T-helper 1 cell treated with Interleukin-12 subunit alpha and Interleukin-12 subunit beta and Interleukin-4 antibody, amounts not matched to agents 30 ng/mL and 1 ng/mL, for 36 hours (primary cell): ENCODE data around the gene R3HCC1L. TPM values are rescaled to one million over a fixed set of nuclear protein-coding genes. Genes with fewer than 3 reads are reported as not detected.

Experiments
- intact Hi-C: fragments of 100-400 bp; cut with micrococcal nuclease; formaldehyde crosslinking; loops from one replicate; pipeline ENCODE4 v1.15.1; 2024
- total RNA-seq: library from RNA; stranded (reverse); gene quantifications from 2 replicates; pipeline ENCODE4 v1.2.3, GENCODE V29; 2022

Gene R3HCC1L
- total RNA-seq, 1 donor from 2014 or later, result 18.3 TPM

DNA sequence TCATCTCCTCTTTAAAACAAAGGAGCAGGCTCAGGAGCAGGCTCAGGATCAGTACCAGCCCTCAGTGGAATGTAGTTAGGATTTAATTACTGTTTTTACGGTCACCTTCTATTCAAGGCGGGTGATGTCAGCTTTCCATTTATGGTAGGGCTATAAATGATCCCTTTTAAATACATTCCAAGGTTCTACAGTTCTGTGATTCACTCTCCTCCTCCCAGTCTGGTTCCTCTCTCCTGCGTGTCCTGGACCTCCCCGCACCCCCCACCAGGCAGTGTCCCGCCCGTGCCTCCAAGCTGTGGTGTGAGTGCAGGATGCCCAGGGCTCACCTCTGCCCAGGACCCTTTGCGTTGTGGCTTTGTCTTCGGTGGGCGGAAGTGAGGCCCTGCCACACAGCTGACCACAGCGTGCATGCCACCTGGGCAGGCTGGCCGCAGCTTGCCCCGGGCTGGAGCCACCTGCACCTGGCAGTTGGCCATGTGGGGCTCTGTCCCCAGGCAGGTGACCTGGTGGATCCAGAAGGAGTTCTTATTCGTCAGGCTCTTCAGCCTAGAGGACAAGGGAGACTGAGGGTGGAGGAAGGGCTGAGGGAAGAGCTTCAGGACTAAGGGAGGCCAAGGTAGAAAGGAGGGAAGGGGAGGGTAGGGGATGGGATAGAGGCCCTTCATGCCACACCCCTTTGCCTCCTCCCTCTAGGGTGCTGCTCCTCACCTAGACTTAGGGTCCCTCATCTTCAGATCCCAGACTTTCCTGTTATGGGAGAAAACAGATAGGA lies 124.4 kb downstream of the R3HCC1L start:
- intact Hi-C loops, result no loop called here

DNA sequence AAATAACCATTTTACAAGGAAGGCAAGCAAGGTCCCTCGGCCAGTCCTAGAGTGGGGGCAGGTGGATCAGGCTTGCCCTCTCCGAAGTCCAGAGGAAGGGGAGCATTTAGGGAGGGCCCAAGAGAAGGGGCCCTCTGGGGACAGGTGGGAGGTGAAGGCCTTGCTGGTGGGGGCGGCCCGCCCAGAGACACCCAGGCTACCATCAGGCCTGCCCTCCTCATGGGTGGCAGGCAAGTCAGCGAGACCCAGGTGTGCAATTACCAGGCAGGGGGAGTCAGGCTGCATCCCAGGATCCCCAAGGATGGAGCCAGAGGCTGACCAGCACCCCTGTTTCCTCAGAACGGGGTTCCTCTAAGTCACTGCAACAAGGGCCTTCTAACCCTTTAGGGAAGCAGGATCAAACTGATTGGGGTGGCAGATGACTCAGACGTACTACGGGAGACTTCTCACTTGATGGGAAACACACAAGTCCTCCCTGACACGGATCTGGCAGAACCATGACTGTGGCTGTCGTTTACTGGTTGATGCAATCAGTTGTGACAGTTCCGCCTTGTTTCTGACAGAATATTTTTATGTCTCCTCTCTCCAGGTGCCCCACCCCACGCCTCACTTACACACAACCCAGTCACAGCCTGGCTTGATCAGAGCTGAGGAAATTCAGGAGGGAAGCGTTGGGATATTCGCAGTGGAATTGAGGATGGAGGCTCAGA lies 125.3 kb downstream of the R3HCC1L start:
- intact Hi-C loops, result no loop called here

DNA sequence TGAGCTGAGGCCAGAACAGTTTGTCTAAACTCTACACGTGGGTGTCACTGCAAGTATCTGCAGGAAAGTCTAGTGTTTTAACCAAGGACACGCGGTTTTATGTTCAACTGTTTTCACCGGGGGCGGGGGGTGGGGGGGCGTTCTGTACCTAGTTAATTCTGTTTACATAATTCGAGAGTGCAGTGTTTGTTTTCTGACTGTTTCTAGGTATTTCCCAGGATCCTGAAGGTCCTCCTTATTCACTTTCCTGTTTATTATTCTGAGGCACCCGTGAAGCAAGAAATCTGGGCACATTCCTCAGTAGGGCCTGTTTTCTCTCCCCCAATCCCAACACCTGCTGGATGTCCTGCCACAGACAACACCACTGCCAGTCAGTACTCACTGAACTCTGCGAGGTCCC lies 125.9 kb downstream of the R3HCC1L start:
- intact Hi-C loops, result no loop called here

DNA sequence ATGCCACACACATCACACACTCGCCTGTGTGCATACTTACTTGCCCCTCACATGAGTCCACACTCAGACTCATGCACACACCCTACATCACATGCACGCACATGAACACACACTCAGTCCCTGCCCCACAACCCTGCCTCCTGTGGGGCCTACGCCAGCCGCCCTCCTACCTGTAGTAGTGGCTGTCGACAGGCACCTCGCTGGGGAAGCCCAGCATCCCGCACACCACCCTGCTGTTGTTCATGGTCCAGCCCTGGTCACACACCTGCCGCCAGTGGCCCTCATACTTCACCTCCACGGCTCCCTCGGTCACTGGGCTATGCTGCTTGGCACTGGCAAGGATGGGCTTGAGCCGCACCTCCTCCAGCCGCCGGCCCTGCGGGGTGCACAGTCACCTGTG lies 126.3 kb downstream of the R3HCC1L start:
- intact Hi-C loops, result no loop called here

DNA sequence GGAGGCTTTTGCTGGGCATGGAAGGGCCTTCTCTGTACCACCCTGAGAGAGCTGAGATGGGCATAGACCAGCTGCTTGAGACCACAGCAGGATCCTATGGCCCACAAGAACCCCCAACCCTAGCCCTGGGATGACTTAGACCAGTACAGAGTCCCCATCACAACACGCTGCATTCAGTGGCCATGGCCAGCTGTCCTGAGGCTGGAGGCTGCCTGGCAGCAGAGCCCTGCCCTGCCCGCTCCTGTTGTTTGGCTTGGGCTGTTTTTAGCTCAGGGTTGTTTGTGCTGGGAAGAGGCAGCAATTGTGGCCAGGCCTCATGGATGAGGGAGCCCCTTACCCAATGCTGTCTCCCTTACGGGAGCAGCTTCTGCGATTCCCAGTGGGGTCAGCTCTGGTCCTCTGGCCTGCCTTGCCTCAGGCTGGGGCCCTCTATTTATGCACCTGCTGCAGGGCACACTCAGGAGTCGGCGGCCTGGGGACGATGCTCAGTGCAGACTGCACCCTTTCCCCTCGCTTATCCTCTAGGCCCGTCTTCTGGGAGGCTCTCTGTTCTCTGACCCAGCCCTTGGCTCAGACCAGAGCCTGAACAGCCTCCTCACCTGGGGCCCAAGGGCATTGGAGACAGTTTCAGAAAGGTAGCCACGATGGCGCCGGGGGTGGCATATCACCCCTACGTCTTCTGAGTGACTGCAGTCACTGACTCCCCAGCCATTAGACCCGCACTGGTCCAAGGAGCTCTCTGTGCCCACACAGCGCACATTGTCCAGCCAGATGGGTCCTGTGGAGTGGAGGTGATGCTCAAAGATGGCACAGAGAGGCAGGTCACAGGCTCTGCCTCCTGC lies 127.2 kb downstream of the R3HCC1L start:
- intact Hi-C loops, result no loop called here

DNA sequence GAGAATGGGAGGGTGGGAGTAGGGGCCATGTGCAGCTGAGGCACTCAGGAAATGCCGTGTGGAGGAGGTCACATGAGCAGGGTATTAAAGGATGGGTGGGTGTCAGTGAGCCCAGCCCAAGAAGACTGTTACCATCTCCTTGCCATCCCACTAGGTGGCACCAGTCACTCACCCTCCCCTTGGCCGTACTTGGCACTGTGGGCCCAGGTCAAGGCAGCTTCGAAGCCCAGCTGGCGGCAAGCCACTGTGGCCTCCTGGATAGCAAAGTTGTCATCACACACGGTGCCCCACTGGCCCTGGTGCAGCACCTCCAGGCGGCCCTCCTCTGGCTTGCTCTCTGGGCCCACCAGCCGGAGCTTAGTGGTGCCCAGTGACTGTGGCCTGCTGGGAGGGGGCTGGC lies 128.1 kb downstream of the R3HCC1L start:
- intact Hi-C loops, result no loop called here

DNA sequence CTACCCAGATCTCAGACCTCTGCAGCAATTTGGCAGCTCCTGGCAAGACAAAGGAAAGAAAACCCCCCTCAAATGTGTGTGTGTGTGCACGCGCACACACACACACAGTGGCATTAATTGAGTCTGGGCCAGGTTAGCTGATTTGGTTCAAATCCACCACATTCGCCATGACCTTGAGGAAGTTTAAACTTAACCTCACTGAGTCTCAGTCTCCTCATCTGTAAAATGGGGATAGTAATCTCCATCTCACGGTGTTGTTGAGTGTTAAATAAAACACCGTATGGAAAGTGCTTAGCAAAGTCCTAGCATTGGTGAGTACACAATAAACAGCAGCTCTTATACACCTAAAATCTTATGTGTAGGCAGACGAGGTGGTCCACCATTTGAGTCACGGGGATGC lies 128.6 kb downstream of the R3HCC1L start:
- intact Hi-C loops, result no loop called here

DNA sequence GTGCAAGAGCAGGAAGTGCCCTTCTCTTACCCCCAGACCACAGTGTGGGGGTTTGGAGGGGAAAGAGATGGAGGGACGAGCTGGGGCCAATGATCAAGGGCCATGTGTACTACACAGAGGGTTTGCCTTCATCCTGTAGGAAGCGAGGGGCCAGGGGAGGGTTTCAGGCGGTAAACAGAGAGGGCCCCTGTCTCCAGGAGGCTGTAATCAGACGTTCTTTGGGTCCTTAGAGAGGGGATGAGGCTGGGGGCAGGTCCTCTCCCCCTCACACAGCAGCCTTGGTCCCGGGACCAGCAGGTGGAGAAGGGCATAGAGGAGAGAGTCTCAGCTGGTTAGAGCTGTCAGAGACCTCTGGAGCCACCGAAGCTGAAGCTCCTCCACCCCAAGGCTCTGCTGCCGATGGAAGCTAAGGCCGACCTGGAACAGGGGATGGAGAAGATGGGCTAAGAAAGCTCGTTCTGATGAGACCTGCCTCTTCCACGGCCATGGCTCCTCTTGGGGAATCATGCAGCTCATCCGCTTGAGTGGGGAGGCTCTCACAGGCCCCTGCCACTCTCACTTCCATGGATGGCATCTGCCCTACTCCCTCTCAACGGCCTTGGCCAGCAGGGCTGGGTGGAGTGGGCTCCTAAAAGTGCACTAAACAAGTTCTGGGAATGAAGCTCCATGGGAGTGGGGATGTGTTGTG lies 130.1 kb downstream of the R3HCC1L start:
- intact Hi-C loops, result no loop called here

DNA sequence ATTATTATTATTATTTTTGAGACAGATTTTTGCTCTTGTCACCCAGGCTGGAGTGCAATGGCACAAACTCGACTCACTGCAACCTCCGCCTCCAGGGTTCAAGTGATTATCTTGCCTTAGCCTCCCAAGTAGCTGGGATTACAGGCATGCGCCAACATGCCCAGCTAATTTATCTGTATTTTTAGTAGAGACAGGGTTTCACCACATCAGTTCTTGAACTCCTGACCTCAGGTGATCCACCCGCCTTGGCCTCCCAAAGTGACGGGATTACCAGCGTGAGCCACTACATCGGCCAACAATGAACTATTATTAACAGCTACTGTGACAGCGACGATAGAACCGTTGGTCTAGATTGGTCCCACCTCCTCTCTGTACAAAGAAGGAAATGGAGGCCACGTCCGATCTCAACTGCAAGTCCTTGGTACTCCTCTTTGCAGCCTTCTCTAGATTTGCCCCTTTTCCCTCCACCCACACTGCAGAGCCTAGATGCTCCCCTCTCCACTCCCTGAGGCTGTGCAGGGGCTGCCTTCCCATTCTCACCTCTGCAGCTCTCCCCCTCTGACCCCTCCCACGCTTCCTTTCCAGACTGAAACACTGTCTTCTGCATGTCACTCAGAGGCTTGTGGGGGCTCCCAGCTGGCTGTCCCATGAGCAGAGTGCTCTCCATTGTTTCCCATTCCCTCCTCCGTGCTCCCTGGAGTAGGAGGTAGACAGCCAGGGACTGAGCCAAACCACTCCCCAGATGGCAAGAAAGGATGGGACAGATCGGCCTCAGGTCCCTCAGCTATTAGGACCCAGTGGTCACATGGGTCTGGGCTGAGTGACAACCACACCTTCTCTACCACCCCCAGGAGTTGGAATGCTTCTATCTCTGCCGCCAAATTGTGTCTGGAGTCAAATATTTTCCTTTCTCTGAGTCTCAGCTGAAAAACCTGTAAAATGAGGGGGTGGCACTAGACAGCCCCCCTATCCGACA lies 131.2 kb downstream of the R3HCC1L start:
- intact Hi-C loops, result no loop called here

DNA sequence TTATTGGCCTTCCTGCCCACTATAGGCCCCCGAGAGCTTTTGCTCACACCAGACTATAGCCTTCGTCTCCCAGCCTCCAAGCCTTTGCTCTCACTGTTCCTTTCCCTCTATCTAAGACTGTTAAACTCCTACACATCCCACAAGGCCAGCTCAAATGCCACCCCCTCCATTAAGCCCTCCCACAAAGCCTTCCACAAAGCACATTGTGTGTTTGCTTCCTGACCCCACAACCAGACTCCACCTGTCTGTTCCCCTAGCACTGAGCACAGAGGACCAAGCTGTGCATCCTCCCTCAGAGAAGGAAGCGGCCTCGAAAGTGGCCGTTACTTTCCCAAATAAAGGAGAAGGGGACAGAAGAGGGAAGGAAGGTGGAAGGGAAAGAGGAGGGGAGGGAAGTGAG lies 132.2 kb downstream of the R3HCC1L start:
- intact Hi-C loops, result no loop called here

DNA sequence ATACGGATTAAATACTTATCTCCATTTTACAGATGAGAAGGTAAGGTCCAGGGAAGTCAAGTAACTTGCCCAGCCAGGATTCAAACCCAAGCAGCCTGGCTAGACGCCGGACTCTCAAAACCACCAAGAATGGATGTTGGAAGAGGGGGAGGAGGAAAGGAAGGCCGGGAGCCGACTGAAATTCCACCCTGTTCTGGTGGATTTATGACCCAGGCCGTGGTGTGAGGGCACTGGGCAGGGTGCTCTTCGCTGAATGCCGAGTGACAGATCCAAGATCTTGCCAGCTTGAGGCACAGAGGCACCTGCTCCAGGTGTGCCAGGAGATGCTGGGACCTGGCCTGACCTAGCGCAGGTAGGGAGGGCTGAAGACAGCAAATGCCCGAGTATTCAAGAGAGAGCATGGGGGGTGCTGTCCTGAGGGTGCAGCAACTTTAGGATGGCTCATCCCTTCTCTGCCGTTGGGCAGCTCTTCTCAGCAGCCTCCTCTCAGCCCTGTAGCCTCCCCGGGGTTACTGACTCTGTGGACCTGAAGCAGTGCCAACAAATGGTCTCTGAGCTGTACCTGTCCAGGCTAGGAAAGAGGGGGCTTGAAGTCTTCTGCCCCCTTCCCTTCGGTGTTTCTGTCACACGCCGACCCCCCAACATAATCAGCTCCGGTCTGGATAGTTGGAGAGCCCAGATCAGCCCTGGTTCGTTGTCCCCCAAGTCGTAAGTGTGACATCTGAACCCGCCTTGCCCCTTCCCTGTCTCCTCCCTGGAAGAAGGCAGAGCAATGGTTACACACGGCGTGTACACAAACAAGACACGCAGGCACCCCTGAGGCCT lies 132.8 kb downstream of the R3HCC1L start:
- intact Hi-C loops, result no loop called here

DNA sequence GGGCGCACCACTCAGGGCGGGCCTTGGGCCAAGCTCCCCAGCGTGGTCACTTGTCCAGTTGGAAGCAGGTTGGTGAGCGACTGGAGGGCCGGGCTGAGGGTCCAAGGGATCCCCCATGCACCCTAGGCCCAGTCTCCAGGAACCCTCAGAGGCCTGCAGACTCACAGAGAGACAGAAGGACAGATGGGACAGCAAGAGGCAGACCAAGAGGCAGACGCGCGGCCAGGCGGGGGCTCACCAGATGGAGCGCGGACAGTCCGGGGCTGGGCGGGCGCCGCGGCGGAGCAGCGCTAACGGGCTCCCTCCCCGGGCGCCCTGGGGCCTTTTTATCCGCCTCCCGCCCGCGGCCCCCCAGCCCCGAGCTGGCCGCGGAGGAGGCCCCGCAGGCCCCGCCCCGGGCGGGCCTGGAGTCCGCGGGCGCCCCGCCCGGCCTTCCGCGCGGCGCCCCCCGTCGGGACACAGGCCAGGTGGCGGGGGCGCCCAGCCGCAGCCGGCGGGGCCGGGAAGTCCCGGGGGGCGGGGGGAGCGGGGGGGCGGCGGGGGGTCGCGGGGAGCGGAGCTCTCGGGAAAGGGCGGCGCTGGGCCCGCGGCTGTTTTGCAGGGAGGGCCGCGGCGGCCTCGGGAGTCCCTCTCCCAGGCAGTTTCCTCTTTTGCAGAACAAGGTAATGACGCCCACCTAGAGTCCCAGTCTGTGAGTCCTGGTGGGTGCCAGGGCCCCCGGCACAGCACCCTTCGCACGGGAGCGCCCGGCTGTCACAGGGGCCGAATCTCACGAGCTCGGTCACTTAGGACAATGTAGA lies 133.6 kb downstream of the R3HCC1L start, which contains the start of gene LOXL4:
LOXL4 (minus strand) TSS at position 301 of the 800 bp plus-strand sequence. CDS start 5,175 bp downstream, outside the sequence.
- intact Hi-C loops, result no loop called here

DNA sequence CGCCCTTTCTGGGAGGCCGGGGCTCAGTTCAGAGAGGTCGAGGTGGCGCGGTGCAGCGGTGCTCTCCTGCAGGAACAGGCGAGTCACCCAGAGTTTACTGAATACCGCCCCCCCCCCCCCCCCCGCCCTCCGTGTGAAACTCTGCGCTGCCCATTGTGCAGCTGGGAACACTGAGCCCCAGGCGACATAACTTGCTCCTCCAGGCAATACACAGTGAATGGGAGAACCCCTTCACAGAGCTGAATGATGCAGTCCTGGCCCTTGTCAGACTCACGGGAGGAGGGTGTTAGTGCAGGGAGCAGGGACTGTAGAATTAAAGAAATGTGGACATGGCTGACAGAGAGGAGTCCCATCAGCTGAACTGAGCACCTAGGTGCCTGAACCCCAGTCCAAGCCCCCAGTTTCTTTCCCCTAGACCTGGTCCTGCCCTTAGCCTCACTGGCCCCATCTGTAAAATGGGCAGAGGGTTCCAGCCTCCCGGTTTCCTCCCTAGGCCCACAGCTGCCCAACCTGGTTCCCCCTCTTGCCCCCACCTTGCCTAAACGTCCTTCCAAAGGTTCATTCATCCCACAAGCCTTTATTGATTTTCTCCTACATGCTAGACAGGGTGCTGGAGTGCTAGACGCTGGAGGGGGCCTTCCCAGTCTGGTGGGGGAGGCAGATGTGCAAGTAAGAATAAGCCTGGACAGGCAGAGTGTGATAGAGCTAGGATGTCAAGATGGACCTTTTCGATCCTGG lies 134.4 kb downstream of the R3HCC1L start:
- intact Hi-C loops, result no loop called here

DNA sequence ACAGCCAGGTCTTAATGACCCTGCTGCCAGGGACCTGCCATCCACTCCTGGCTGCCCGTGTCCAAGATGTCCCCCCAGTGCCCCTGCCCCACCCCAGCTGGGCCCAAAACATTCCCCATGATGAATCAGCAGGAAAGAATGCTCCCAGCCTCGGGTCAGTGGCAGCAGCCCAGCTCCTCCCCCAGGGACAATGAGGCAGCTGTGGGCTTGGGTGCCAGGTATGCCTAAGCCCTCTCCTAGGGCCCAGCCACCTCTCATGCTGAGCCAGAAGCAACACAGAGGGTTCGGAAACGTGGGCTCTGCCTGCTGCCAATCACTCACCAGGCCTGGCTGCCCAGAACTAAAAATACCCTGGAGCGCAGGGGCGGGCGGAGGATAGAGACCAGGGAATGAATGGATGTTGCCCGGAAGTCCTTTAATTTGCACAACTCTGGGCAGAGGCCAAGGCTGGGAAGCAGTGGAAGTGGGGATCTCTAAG lies 135.0 kb downstream of the R3HCC1L start:
- intact Hi-C loops, result no loop called here

DNA sequence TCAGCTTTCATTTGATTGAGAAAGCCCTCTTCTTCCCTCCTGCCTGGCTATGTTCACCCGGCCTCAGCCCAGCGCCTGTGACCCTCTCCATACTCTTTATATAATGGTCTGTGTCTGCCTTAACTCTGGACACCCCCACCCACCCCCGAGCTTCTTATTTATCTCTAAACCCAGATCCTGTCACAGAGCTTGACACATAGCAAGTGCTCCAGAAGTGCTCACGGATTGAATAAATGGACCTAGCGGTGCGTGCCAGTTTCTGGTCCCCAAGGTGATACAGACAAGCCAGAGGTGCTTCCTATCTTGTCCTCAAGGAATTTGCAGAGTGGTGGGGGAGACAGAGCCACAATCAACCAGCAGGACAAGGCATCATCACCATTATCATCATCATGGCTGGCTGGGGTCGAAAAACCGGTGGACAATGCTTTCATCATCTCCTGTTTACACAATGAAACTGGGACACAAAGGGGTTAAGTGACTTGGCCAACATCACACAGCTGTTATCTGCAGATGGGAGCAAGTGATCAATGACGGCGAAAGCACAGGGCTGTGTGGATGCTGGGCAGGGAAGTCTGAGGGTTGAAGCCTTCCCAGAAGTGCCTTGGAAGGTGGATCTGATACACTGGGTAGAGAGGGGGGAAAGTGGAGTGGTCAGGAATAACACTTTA lies 135.8 kb downstream of the R3HCC1L start:
- intact Hi-C loops, result no loop called here

DNA sequence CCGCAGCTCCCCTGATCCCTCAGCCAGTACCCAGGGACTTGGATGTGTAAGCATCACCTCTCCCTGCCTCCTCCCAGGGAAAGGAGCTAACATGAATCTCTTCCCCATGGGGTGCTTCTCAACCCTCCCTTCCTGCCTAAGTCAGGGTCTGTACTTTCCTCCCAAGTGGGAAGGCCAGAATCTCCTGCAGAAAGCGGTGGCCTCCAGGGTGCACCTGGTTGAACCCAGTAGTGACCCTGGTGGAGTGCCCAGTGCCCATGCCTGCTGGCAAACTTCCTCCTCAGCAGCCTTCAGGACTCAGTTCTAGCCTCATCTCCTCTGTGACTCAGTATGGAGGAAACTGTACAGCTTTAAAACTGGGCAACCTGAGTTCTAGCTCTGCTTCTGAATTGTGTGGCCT lies 136.3 kb downstream of the R3HCC1L start:
- intact Hi-C loops, result no loop called here

DNA sequence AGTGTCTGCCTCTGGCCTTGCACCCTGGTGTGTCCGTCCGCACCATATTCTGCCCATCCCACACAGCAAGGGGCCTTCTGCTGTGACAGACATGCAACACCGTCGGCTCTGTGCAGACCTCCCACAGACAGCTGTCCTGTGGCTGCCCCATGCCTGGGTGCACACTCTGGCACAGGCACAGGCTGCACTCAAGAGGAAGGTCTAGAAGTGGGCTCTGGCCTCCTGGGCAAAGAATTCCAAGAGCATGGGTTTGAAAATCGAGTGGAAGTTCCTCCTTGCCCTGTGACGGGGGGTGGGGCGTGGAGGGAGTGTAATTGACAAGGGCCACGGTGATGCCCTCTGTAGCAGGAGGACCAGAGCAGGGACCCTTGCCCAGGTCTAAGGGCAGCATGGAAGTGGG lies 137.8 kb downstream of the R3HCC1L start:
- intact Hi-C loops, result no loop called here
